Stimulated activated CD4-positive, alpha-beta T cell treated with anti-CD3 and anti-CD28 coated beads, Interleukin-4, amount 100 ng/mL, for 24 hours (primary cell): ENCODE measurements around the gene TBRG1.
A peak's percentile ranks its signal among the peaks of the same experiment; 100 is the strongest.
"Not testable (repeated sequence)": the region's sequence is repeated elsewhere in the genome, so short reads cannot be mapped to it uniquely, and the experiment has no call there.

Experiments used
- DNase-seq: peaks from one replicate; pipeline ENCODE4 v3.0.0-alpha.2; 2020

Gene TBRG1, protein sequence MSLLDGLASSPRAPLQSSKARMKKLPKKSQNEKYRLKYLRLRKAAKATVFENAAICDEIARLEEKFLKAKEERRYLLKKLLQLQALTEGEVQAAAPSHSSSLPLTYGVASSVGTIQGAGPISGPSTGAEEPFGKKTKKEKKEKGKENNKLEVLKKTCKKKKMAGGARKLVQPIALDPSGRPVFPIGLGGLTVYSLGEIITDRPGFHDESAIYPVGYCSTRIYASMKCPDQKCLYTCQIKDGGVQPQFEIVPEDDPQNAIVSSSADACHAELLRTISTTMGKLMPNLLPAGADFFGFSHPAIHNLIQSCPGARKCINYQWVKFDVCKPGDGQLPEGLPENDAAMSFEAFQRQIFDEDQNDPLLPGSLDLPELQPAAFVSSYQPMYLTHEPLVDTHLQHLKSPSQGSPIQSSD

DNA sequence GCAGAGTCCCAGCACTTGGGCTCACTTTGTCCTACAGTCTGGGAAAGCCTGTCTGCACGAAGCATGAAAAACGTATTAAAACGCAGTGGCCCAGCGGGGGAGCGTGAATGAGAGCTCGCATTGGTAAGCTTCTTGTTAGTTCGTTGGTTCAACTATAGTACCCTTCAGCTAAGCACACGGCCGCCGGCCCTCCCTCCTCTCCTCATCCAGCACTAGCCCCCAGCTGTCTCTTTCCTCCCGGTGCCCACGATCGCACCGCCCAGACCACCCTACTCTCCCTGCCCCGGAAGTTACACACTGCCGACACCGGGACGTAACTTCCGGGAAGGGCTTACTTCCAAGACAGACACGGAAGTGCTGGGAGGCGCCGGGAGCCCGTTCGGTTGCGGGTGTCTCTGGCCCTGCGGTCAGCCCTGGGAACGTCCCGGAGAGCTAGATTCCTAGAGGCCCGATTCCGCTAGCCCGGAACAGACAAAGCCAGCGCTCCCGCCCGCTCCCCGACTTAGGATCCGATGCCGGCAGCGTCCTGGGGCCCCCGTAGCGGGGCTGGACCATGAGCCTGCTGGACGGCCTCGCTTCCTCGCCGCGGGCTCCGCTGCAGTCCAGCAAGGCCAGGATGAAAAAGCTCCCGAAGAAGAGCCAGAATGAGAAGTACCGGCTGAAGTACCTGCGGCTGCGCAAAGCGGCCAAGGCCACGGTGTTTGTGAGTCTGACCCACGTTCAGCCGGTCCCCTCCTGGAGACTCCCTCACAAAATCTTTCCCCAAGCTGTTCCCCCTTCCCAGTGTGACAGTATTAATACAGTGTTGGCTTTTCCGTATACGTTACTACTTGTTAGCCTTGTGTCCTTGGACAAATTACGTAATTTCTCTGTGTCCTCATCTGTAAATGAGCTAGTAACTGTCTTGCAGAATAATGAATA is at the start of gene TBRG1:
Gene TBRG1, plus strand, starts transcription at position 334 of the 921 bp plus-strand sequence. Its CDS starts 220 bp downstream, at position 554.
- peak; percentile 85 for DNase-seq

DNA sequence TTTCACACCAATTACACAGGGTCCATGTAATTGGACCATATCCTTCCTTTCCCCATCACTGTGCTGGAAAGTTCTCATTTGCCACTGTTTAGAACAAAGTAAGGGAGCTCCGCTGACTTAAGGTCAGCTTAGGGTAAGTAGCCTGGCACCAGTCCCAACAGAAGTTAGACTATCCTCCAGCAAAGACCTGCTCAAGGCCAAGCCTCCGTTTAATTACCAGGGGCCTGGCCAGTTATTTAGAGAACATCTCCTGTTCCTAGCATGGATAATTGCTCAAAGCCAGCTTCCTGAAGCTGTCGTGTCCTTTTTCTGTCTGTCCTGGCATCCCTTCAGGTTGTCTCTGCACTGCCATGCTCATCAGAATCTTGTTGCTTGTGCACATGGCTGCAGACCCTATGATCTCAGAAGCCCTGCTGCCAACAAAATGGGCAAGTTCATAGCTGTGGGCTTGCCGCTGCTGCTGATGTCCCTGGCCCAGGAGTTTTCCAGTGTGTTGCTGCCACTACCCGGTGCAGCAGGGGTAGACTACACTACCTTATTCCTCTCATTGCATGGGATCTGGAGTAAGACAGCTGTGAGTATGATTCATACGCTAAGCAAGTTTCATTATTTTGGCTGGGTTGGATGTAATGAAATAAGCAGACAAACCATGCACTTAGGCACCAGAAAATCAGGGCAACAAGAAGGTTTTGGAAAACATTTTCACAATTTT is 44.8 kb upstream of the TBRG1 start:
- DNase-seq, result no peak

DNA sequence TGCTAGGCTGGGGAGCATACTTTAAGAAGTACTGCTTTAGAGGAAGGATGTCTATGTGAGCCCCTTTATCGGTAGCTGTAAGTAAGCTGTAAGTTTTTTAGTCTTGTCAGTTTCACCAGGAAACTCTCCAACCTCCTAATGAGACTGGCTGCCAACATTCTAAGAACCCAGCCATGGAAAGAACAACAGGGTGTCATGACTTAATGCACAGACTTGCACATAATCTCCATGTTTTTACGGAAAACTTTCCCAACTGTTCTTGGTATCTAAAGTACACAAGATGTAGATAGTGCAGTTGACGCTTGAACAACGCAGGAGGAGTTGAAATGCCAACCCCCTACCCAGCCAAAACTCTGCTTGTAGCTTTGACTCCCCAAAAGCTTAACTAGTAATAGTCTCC is 43.9 kb upstream of the TBRG1 start:
- DNase-seq, result no peak

DNA sequence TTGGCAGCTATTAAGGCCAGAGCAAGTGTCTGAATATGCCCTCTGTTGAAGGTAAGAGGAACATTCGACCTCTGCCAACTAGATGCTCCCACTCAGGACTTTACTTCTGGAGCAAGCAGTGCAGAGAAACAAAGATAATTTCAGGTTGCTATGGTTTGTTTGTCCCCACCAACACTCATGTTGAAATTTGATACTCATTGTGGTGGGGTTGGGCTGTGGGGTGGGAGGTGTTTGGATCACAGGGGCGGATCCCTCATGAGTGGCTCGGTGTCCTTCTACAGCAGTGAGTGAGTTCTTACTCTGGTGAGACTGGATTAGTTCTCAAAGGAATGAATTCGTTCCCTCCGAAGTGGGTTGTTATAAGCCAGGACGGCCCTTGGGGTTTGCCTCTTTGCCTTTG is 40.8 kb upstream of the TBRG1 start:
- DNase-seq, result no peak

DNA sequence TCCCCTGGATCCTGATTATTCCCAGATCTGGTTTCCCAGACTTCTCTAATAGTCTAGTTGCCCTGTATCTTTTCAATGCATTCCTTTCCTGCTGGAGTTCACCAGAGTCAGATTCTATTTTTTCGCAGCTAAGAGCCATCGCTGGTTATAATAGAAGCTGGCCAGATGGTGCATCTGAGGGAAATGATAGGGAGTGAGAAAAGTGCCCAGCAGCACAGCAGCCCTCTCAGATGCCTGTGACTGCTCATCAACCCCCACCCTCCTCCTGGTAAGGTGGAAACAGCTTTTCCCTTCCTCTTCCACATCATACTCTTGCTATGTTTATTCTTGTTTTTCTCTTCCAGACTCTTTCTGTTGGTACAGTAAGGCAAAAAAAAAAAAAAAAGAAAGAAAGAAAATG is 40.1 kb upstream of the TBRG1 start:
- no peak for DNase-seq

DNA sequence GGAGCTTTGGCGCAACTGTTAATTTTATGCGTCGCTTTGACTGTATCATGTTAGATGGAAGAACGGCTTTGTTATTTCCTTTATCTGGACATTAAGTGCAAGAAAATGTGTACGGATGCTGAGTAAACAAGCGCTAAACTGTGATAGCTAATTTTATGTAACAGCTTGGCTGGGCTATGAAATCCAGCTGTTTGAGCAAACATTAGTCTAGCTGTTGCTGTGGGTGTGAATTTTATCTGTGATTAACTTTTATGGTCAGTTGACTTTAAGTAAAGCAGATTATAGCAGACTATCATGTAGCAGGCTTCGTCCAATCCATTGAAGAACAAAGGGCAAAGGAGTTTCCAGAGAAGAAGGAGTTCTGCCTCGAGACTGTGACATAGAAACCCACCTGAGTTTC is 38.9 kb upstream of the TBRG1 start:
- DNase-seq, result no peak

DNA sequence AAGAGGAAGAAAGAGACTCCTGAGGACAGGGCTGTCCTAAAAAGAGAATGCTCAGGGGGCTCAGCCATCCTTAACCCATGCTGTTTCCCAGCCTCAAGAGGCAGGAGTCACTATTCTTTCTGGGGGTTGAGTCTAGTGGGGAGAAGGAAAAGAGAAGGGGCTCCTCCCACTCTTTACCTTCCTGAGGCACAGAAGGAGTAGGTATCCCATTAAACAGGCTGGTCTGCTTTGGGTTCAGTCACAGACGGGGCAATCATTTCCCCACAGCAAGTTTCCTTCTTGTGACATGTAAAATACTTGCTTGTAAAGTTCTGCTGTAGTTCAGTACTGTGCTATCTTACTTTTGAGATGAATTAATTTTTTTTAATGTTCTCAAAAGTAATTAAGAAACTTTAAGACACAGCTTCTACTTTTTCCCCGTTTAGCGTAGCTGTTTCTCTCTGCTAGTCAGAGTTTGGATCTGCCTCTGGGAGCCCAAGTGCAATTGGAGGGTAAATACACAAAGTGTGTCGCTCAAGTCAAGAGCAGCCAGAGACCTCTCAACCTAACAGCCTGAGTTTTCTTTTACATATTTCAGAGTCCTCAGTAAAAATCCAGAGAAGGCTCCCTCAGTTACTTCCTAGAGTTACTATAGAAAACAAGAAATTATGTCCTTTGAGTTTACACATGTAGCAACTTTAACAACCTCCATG is 37.8 kb upstream of the TBRG1 start:
- no peak for DNase-seq

DNA sequence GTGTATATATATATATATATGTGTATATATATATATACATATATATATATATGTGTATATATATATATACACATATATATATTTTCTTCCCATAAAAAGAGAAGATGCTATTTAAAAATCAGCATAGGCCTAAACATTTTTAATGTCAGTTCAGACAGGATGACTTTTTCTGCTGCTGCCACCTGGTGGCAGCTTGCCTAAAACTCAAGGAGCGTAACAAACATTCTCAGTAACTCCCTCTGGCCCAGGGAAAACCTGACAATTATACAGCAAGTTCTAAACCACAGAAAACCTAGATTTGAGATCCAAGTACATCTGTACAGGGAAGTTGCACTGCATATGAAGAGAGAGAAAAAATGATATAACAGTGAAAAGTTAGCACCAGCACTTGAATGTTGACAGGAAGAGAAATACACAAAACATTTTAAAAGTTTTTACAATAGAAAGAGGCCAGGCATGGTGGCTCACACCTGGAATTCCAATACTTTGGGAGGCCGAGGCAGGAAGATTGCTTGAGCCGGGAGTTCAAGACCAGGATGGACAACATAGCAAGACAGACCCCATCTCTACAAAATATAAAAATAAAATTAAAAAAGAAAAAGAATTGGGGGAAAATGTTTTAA is 36.3 kb upstream of the TBRG1 start:
- peak; percentile 45 for DNase-seq

DNA sequence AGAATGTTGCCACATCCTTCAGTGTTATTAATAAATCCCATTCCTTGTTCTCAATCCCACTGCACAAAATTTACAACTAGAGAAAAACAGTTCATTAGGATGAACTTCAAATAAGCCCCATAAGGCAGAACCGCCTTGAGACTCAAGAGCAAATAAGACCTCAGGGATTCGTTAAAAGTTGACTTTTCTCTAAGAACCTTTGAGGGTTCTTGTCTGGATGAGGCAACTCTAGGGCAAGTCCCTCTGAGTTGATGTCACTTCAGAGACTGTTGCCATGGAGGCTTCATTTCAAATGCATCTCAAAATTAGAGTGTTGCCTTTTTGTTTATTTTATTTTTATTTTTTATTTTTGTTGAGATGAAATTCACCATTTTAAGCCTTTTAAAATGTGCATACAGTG is 31.2 kb upstream of the TBRG1 start:
- DNase-seq, result no peak

DNA sequence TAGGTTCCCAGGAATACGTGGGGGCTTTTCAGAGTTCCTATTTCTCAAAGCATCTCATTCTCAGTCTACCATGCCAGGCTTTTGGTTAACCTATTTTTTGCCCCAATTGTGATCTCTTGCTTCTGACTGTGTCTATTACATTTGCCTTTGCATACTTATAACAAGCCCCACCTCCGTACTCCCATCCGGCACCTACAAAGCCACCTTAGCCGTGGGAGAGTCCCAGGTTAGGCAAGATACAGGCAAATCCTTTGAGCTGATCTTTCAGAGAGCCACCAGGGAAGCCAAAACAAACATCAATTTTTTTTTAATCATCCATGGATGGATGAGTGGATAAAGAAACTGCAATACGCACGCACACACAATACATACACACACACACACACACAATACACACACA is 30.0 kb upstream of the TBRG1 start:
- no peak for DNase-seq

DNA sequence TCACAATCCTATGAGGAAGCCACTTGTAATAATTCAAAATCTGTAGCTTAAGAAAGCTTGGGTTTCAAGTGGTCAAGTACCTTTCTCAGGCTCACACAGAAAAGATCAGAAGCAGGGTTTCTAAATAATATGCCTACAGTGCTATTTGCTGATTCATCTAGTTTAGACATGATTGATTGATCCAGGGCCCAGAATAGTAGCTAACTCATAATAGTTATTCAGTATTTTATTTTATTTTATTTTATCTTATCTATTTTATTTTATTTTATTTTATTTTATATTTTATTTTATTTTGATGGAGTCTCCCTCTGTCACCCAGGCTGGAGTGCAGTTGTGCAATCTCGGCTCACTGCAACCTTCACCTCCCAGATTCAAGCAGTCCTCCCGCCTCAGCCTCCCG is 27.4 kb upstream of the TBRG1 start:
- DNase-seq, result no peak

DNA sequence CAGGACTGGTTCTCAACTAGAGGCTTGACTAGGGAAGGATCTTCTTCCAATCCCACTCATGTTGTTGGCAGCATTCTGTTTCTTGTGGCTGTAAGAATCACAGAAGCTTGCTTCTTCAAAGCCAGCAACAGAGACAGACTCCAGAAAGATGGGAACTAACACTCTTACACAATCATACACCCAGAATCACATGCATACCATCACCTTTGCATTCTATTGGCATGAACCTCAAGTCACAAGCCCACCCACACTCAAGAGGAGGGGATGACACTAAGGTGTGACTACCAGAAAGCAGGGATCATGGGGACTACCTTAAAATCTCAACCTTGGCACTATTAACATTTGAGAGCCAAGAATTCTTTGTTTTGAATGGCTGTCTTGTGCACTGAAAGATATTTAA is 25.0 kb upstream of the TBRG1 start:
- no peak for DNase-seq

DNA sequence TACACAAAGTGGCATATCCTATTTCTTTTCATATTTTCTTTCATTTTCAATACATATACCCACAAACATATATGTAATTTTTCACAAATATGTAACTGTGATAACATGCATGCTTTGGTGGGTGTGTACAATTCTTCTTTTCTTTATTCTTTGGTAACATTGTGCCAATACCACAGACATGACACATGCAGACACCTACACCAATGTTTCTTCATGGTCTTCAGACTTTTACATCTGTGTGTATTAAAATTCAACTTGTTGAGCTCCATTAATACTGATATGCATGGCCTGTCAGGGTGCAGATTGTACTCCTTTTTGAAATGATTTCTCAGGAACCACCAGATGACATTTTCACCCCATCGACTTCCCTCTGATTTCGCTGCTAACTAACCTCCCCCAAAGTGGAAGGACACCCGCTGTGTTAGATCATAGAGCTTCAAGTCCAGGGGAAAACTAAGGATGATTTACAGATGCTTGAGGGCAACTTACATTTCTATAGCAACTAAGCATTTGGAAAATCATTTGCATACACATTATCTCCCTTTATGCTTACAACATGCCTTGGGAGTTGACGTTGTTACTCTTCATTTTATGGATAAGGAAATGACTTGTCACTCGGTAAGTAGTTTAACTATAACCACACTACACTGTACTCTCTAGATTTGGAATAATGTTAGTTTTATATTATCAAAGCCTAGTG is 21.9 kb upstream of the TBRG1 start:
- no peak for DNase-seq

DNA sequence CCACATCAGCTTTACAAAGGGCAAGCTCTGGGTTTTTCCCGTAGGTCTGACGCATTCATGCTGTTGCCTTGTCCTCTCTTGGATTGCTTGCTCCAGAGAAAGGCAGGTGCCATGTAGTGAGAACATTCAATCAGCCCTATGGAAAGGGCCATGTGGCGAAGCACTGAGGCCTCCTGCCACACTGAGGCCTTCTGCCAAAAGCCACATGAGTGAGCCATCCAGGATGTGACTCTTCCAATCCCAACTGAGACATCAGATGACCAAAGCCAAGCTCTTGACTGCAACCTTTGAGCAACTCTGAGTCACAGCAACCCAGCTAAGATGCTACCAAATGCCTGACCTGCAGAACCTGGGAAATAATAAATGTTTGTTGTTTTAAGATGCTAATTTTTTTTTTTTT is 20.5 kb upstream of the TBRG1 start:
- DNase-seq, result no peak

DNA sequence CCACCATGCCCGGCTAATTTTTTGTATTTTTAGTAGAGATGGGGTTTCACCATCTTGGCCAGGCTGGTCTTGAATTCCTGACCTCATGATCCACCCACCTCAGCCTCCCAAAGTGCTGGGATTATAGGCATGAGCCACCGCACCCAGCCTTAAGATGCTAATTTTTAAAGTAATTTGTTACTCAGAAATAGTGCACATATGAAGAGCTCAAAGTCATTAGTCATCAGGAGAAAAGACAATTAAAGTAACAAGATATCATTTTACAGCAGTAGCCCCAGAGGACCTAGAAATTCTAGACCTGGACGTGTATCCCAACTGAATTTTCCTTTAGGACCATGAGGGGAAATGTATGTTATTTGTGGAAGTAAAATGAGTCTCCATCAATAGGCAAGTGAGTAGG is 19.9 kb upstream of the TBRG1 start:
- DNase-seq, result not testable (repeated sequence)

DNA sequence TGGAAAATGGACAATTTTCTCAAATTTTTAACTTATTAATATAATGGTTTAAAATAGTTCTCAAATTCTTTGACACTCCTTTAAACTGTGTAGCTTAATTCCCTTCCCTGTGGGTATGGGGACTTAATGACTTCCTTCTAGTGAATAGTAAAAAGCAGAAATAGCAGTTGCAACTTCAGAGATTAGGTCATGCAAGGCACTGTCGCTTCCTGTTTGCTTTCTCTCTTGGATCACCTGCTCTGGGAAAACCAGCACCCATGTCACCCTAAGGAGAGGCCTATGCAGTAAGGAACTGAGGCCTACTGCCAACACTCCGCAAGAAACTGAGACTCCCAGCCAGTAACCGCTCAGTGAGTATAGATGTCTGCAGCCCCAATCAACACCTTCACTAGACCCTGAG is 16.9 kb upstream of the TBRG1 start:
- DNase-seq, result no peak

DNA sequence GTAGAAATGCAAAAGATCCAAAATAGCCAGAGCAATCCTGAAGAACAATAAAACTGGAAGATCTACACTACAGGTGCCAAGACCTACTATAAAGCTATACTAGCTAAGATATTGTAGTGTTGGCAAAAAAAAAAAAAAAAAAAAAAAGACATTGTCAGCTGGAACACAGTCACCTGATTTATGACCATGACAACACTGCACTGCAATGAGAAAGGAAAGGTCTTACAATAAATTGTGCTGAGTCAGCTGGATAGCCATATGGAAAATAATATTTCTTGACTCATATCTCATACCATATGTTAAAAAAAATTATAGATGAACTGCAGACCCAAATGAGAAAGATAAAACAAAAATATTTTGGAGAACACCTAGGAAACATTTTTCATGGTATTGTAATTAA is 14.5 kb upstream of the TBRG1 start:
- no peak for DNase-seq

DNA sequence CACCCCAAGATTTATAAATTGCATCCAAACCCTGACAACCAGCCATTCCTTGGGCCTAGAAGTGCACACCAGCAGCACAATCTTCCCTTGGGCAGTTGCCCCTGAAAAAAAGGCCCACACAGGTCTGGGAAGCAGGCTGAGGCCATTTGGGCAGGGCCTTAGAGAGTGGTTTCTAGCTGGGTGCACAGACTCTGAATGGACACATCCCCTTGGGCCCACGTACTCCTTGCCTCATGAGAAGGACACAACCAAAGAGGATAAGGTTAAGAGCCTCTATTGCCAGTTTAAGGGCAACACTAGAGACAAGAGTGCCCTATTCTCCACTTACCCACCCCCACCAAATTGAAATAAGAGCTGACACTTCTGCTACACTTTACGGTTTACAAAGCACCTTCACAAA is 12.4 kb upstream of the TBRG1 start:
- DNase-seq, result no peak

DNA sequence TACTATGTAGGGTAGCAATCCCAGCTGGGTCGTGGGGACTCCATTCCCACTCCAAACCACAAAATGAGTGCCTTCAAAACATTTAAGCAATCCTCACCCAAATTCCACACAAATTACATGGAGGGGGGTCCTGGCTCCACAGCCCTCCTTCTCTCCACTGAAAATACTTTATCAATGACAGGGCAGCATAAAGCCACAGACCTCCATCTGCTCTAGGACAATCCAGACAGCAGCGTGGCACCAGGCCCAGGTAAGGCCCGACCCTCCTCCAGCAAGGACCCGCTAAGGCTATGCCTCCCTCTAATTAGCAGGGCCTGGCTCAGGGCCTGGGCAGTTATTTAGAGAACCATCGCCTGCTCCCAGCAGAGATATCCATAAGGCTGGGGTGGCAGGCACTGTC is 11.6 kb upstream of the TBRG1 start, which contains the start of gene PANX3:
Gene PANX3, plus strand, starts transcription at position 365 of the 400 bp plus-strand sequence. CDS start 129 bp downstream, outside the sequence.
- no peak for DNase-seq

DNA sequence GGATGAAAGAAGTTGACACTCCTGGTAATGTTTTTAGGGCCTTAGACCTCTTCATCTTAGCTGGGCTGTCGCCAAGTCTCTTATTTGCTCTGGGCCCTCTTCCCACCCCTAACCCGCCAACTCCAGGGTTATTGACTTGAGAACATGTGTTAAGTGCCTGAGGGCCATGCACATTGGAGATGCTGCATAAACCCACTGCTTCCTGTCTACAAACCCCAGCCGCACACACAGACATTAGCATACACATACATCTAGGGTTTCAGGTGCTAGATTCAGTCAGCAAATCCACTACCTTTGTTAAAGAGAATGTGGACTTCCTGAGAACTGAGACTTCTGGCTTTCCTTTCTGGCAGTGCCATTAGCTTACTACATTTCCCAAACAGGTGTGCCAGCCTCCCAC is 10.6 kb upstream of the TBRG1 start:
- no peak for DNase-seq

DNA sequence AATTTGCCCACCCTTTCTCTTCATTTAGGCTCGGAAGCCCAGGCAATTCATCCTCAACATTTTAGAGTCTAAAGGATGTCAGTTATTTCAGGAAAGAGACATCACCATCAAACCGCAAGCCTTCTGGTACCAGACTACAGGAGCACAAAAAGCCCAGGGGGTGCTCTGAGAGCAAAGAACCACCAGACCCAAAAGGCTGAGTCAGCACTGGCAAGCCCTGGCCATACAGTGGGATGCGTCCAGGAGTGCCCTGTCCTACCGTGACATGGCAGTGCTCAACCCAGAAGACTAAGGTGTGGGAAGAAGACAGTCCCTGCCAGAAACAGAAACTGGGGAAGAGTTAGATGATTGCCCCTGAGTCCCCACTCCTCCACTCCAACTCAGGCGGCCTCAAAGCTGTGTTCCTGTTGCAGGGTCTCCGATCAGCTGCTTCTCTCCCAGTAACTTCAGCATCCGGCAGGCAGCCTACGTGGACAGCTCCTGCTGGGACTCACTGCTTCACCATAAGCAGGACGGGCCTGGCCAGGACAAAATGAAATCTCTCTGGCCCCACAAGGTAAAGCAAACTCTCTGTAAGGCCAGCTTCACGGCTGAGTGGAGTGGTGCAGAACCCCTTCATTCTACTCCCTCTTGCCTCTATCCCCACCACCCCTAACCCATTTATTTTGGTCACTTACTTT is 10.0 kb upstream of the TBRG1 start:
- DNase-seq, result no peak
